T-cell (primary cell): ENCODE results near the gene RUBCN. TPM values are rescaled to one million over a fixed set of nuclear protein-coding genes. Genes with fewer than 3 reads are reported as not detected.

Experiments
- ATAC-seq, 4 experiments: fragments of 200-7000 bp in 3 of 4; fragments of 150-1000 bp in 1 of 4; cut with Tn5 transposase; replicated peaks in 1 of 4; 1 replicate in 3 of 4; 2 replicates in 1 of 4; pipeline ENCODE4 v1.10.0; 2021; ENCODE audit warnings: moderate library complexity in 3 of 4, mild to moderate bottlenecking in 2 of 4, moderate number of reproducible peaks in 1 of 4
- CTCF ChIA-PET, 2 donors: fragments of 300-600 bp; sonication (Branson Sonifier 250); formaldehyde crosslinking; loops; one replicate each; lab custom pipeline; 2022; ENCODE audit warnings: antibody characterized with exemption in 2 of 2; lab: Charles Lee
- POLR2A ChIA-PET, 2 donors: fragments of 300-600 bp; sonication (Branson Sonifier 250); formaldehyde crosslinking; loops; one replicate each; lab custom pipeline; 2022; ENCODE audit warnings: antibody characterized with exemption in 2 of 2; lab: Charles Lee
- DNase-seq, 35 experiments: peaks; one replicate each; pipeline versions ENCODE4 v3.0.0 to v3.0.0-alpha.2; 2013 to 2023
- H3K27ac ChIP-seq: one replicate; pipeline ENCODE4 v1.5.1; 2013; ENCODE audit warnings: low read length
- H3K27me3 ChIP-seq, 2 experiments: replicated peaks in 1 of 2; 1 replicate in 1 of 2; 2 replicates in 1 of 2; pipeline versions ENCODE4 v1.6.1 to v1.7.0; 2013; ENCODE audit warnings: low read length in 1 of 2, mixed read lengths in 1 of 2; ENCODE audit not compliant: control insufficient read depth in 2 of 2, insufficient read depth in 2 of 2; ENCODE audit errors: extremely low read depth in 1 of 2
- H3K36me3 ChIP-seq, 2 donors: 1 replicate in 1 of 2; 2 replicates in 1 of 2; pipeline versions ENCODE4 v1.6.1 to v1.7.0; 2013; ENCODE audit warnings: low read length in 1 of 2; ENCODE audit not compliant: control insufficient read depth in 2 of 2, insufficient read depth in 1 of 2; ENCODE audit errors: extremely low read depth in 1 of 2
- H3K4me1 ChIP-seq, 2 experiments: 1 replicate in 1 of 2; 2 replicates in 1 of 2; pipeline versions ENCODE4 v1.6.1 to v1.7.0; 2013; ENCODE audit warnings: low read length in 2 of 2, mixed read lengths in 1 of 2; ENCODE audit not compliant: insufficient read depth in 2 of 2, control insufficient read depth in 1 of 2; ENCODE audit errors: extremely low read depth in 1 of 2
- H3K4me3 ChIP-seq, 2 donors: 1 replicate in 1 of 2; 2 replicates in 1 of 2; pipeline versions ENCODE4 v1.5.1 to v1.7.0; 2013; ENCODE audit warnings: mild to moderate bottlenecking in 2 of 2, low read length in 1 of 2, moderate library complexity in 1 of 2; ENCODE audit not compliant: control insufficient read depth in 1 of 2; ENCODE audit errors: extremely low read depth in 1 of 2
- H3K9me3 ChIP-seq: 2 replicates; pipeline ENCODE4 v1.7.0; 2013
- H3K27ac Mint-ChIP-seq, 2 donors: one replicate each; pipeline ENCODE4 v1.8.0; 2020 to 2021; ENCODE audit warnings: mild to moderate bottlenecking in 2 of 2, mixed read lengths in 2 of 2
- H3K27me3 Mint-ChIP-seq, 2 donors: one replicate each; pipeline ENCODE4 v1.8.0; 2021 to 2022; ENCODE audit warnings: mixed read lengths in 2 of 2
- H3K36me3 Mint-ChIP-seq: one replicate; pipeline ENCODE4 v1.8.0; 2021; ENCODE audit warnings: mixed read lengths
- H3K4me1 Mint-ChIP-seq, 3 donors: one replicate each; pipeline ENCODE4 v1.8.0; 2020 to 2022; ENCODE audit warnings: mixed read lengths in 3 of 3, mild to moderate bottlenecking in 1 of 3
- H3K4me3 Mint-ChIP-seq, 3 donors: one replicate each; pipeline ENCODE4 v1.8.0; 2020 to 2022; ENCODE audit warnings: mild to moderate bottlenecking in 3 of 3, mixed read lengths in 3 of 3, moderate library complexity in 3 of 3
- H3K9me3 Mint-ChIP-seq, 3 donors: one replicate each; pipeline ENCODE4 v1.8.0; 2020 to 2022; ENCODE audit warnings: mixed read lengths in 3 of 3
- WGBS: methylation state at CpG from one replicate; pipeline ENCODE4 v1.1.5; 2013; ENCODE audit warnings: missing lambda C conversion rate; ENCODE audit not compliant: insufficient coverage; 5-methylcytosine and 5-hydroxymethylcytosine counted together
- total RNA-seq, 35 experiments: library from RNA in 6 of 35; stranded (reverse) in 6 of 35; fragments of 120-200 nt in 1 of 35; gene quantifications; one replicate each; pipeline versions ENCODE4 v1.2.1 to v1.2.4 and lab custom pipeline; 2013 to 2026

RUBCN gene
- total RNA-seq, 5 donors from 2014 or later (not counting 1 experiment from before 2014, with no cell fraction given): 40.3 to 73.5 (median 64.7) TPM

GRCh38 chr3:197709135-197709534 is 27.6 kb downstream of the RUBCN start:
- DNase-seq (no peak), ATAC-seq (no peak)
- Mint-ChIP-seq H3K9me3 (no peaks in the 10 kb centered on the region), H3K27ac (no peak overlapping the region), H3K27me3 (no peaks in the 10 kb centered on the region), H3K4me3 (no peak overlapping the region), H3K36me3 (peaks cover 20% of the 10 kb centered on the region), H3K4me1 (peaks cover 21 to 26% (median 23%) of the 10 kb centered on the region in 3 donors)
- Histone ChIP-seq H3K4me1 (peaks cover 11 to 25% of the 10 kb centered on the region in 2 experiments), H3K36me3 (peaks cover 0 to 13% of the 10 kb centered on the region in 2 donors), H3K27ac (no peak overlapping the region), H3K27me3 (no peaks in the 10 kb centered on the region), H3K4me3 (no peak overlapping the region), H3K9me3 (no peaks in the 10 kb centered on the region)
- CTCF ChIA-PET: no interaction called here
- POLR2A ChIA-PET: no interaction called here
- WGBS: no CpG with 5 or more reads among the region's 9 CpGs

GRCh38 chr3:197706658-197707057 is 30.0 kb downstream of the RUBCN start:
- no peak overlapping the region for H3K27ac ChIP-seq

GRCh38 chr3:197701841-197702240 is 34.9 kb downstream of the RUBCN start:
- ChIA-PET POLR2A (interaction anchor here in 1 of 2 donors (0.6 kb wide), 1 partner anchor 12 kb away, joined by 3 read pairs; no protein-coding TSS in a partner anchor), CTCF (no interaction called here)
- 100% methylated on average over 2 of the region's 4 CpGs for WGBS
- no peak for DNase-seq
- Mint-ChIP-seq H3K9me3 (no peaks in the 10 kb centered on the region), H3K27me3 (no peaks in the 10 kb centered on the region), H3K4me1 (peaks cover 0 to 2% (median 2%) of the 10 kb centered on the region in 3 donors), H3K36me3 (peaks cover 64% of the 10 kb centered on the region), H3K27ac (no peak overlapping the region), H3K4me3 (no peak overlapping the region)
- no peaks in the 10 kb centered on the region for H3K27me3 ChIP-seq
- H3K36me3 ChIP-seq: peaks cover 0 to 73% of the 10 kb centered on the region in 2 donors
- no peak overlapping the region for H3K4me3 ChIP-seq
- H3K4me1 ChIP-seq: peaks cover 0 to 9% of the 10 kb centered on the region in 2 experiments
- ATAC-seq: no peak
- H3K27ac ChIP-seq: no peak overlapping the region
- no peaks in the 10 kb centered on the region for H3K9me3 ChIP-seq

More at GRCh38 chr3:197706658-197707057, 30.0 kb downstream of the RUBCN start:
- CTCF ChIA-PET: no interaction called here
- 86% methylated on average over 3 of the region's 7 CpGs for WGBS
- H3K36me3 ChIP-seq: peaks cover 0 to 32% of the 10 kb centered on the region in 2 donors
- Mint-ChIP-seq H3K36me3 (peaks cover 24% of the 10 kb centered on the region), H3K4me1 (peaks cover 0 to 7% (median 6%) of the 10 kb centered on the region in 3 donors), H3K27me3 (no peaks in the 10 kb centered on the region), H3K4me3 (no peak overlapping the region), H3K27ac (peak overlapping the region; percentile 55 to 79), H3K9me3 (no peaks in the 10 kb centered on the region)
- no peaks in the 10 kb centered on the region for H3K27me3 ChIP-seq
- H3K9me3 ChIP-seq: no peaks in the 10 kb centered on the region
- POLR2A ChIA-PET: interaction anchor here in 1 of 2 donors (0.6 to 0.7 kb wide), 2 partner anchors 25 to 68 kb away, joined by 3 read pairs; no protein-coding TSS in a partner anchor
- no peak for ATAC-seq
- DNase-seq: peak in 1 of 35 experiments; percentile 30
- H3K4me1 ChIP-seq: peaks cover 0 to 11% of the 10 kb centered on the region in 2 experiments
- no peak overlapping the region for H3K4me3 ChIP-seq

DNA sequence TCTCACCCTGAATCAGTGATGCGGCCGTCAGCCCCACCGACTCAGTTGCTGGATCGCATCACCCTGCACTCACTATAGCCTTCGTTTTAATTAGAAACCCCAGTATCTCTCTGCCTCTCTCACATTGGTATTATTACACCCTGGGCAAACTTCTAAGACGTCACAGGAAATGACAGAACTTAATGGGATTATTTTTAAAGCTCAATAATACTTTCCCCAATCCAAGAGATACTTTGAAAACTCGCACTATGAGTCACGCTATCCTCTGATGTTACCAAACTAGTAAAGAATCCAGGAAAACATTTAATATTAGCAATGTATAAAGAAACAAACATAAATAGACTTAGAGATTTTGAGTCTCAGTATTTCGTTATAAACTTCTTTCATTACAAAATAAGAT is 36.6 kb downstream of the RUBCN start:
- Histone ChIP-seq H3K4me3 (no peak overlapping the region), H3K27me3 (no peaks in the 10 kb centered on the region), H3K9me3 (no peaks in the 10 kb centered on the region), H3K36me3 (peaks cover 0 to 83% of the 10 kb centered on the region in 2 donors), H3K4me1 (no peaks in the 10 kb centered on the region), H3K27ac (no peak overlapping the region)
- H3K27ac Mint-ChIP-seq: no peak overlapping the region
- WGBS: 96% methylated on average over 6 of the region's 9 CpGs
- ChIA-PET POLR2A (no interaction called here), CTCF (no interaction called here)
- H3K4me1 Mint-ChIP-seq: no peaks in the 10 kb centered on the region
- H3K36me3 Mint-ChIP-seq: peaks cover 72% of the 10 kb centered on the region
- H3K27me3 Mint-ChIP-seq: no peaks in the 10 kb centered on the region
- ATAC-seq (no peak), DNase-seq (no peak)
- H3K4me3 Mint-ChIP-seq: no peak overlapping the region
- H3K9me3 Mint-ChIP-seq: no peaks in the 10 kb centered on the region

- H3K4me1 Mint-ChIP-seq: no peaks in the 10 kb centered on the region
- Histone ChIP-seq H3K9me3 (no peaks in the 10 kb centered on the region), H3K36me3 (peaks cover 4 to 85% of the 10 kb centered on the region in 2 donors), H3K27ac (no peak overlapping the region), H3K4me1 (no peaks in the 10 kb centered on the region), H3K4me3 (no peak overlapping the region), H3K27me3 (no peaks in the 10 kb centered on the region)
- CTCF ChIA-PET: no interaction called here
- POLR2A ChIA-PET: no interaction called here
- H3K27ac Mint-ChIP-seq: no peak overlapping the region
- 100% methylated on average over 4 of the region's 6 CpGs for WGBS
- peaks cover 73% of the 10 kb centered on the region for H3K36me3 Mint-ChIP-seq
- DNase-seq (no peak), ATAC-seq (no peak)
- no peaks in the 10 kb centered on the region for H3K9me3 Mint-ChIP-seq
- no peak overlapping the region for H3K4me3 Mint-ChIP-seq
- H3K27me3 Mint-ChIP-seq: no peaks in the 10 kb centered on the region
These were observed 39.3 kb downstream of the RUBCN start for GRCh38 chr3:197697355-197697754.

DNA sequence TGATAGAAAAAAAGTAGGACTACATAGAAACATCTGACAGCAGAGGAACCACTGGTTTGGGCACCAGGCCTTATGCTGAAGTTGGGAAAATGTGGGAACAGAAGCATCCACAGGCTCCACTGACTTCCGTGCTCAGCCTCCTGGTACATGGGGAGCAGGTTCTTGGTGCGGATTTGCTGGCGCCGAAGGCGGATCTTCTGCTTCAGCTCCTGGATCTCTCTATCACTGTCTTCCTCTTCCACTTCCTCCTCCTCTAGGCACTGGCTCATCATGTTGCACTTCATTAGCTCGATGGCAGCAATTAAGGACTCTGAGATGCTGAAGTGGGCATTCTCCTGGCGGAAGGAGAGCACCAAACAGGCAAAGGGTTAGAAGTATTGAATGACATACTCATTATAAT is 42.5 kb downstream of the RUBCN start:
- Histone ChIP-seq H3K36me3 (peaks cover 4 to 80% of the 10 kb centered on the region in 2 donors), H3K9me3 (no peaks in the 10 kb centered on the region), H3K4me1 (no peaks in the 10 kb centered on the region), H3K27me3 (no peaks in the 10 kb centered on the region), H3K4me3 (no peak overlapping the region), H3K27ac (no peak overlapping the region)
- POLR2A ChIA-PET: no interaction called here
- WGBS: 100% methylated on average over 4 of the region's 7 CpGs
- H3K27ac Mint-ChIP-seq: no peak overlapping the region
- no peaks in the 10 kb centered on the region for H3K4me1 Mint-ChIP-seq
- DNase-seq: no peak
- no peak for ATAC-seq
- H3K4me3 Mint-ChIP-seq: no peak overlapping the region
- no peaks in the 10 kb centered on the region for H3K9me3 Mint-ChIP-seq
- CTCF ChIA-PET: no interaction called here
- no peaks in the 10 kb centered on the region for H3K27me3 Mint-ChIP-seq
- H3K36me3 Mint-ChIP-seq: peaks cover 77% of the 10 kb centered on the region
